HL-60 (cell line): ENCODE results near the gene SIGLEC9.

Experiments used
- DNase-seq, 2 experiments: peaks; one replicate each; pipeline ENCODE4 v3.0.0-alpha.2; 2010 to 2020; ENCODE audit warnings: low read depth in 1 of 2, low spot score in 1 of 2
- H3K27ac ChIP-seq: fragments of 250-450 bp; sonication (Bioruptor Pico); replicated peaks from 2 replicates; pipeline ENCODE4 v1.5.1; 2020; ENCODE audit warnings: mild to moderate bottlenecking, moderate library complexity
- H3K27me3 ChIP-seq: fragments of 250-450 bp; sonication (Bioruptor Pico); 2 replicates; pipeline ENCODE4 v1.5.1; 2021; ENCODE audit warnings: mild to moderate bottlenecking, moderate library complexity; ENCODE audit not compliant: insufficient read depth, poor library complexity, severe bottlenecking
- H3K4me3 ChIP-seq: replicated peaks from 2 replicates; pipeline ENCODE4 v1.5.1; 2011; ENCODE audit warnings: mild to moderate bottlenecking, control low read depth, low read length; ENCODE audit not compliant: insufficient read depth
- GABPA ChIP-seq: IDR thresholded peaks from 2 replicates; pipeline ENCODE4 v1.6.1; 2012; ENCODE audit warnings: low read depth
- POLR2AphosphoS5 ChIP-seq: IDR thresholded peaks from 2 replicates; pipeline ENCODE4 v1.6.1; 2012; ENCODE audit warnings: low read depth
- REST ChIP-seq: IDR thresholded peaks from 2 replicates; pipeline ENCODE4 v1.6.1; 2012; ENCODE audit warnings: low read depth; ENCODE audit not compliant: insufficient replicate concordance
- SPI1 ChIP-seq: IDR thresholded peaks from 2 replicates; pipeline ENCODE4 v1.6.1; 2012; ENCODE audit warnings: low read depth, mild to moderate bottlenecking, borderline replicate concordance
- TF ChIP-seq, protein P1 (sequence below): IDR thresholded peaks from one replicate; pipeline ENCODE4 v1.5.1; 2011; ENCODE audit warnings: low read length, control low read depth, inconsistent platforms; ENCODE audit not compliant: insufficient read depth

The SIGLEC9 gene

GRCh38 chr19:51081476-51081875 is 43.2 kb upstream of the SIGLEC9 start:
- Histone ChIP-seq H3K27me3 (no peaks in the 10 kb centered on the region), H3K4me3 (no peak overlapping the region), H3K27ac (no peak overlapping the region)
- TF ChIP-seq SPI1 (no peak), POLR2AphosphoS5 (no peak), REST (no peak), GABPA (no peak)
- TF ChIP-seq, protein P1, sequence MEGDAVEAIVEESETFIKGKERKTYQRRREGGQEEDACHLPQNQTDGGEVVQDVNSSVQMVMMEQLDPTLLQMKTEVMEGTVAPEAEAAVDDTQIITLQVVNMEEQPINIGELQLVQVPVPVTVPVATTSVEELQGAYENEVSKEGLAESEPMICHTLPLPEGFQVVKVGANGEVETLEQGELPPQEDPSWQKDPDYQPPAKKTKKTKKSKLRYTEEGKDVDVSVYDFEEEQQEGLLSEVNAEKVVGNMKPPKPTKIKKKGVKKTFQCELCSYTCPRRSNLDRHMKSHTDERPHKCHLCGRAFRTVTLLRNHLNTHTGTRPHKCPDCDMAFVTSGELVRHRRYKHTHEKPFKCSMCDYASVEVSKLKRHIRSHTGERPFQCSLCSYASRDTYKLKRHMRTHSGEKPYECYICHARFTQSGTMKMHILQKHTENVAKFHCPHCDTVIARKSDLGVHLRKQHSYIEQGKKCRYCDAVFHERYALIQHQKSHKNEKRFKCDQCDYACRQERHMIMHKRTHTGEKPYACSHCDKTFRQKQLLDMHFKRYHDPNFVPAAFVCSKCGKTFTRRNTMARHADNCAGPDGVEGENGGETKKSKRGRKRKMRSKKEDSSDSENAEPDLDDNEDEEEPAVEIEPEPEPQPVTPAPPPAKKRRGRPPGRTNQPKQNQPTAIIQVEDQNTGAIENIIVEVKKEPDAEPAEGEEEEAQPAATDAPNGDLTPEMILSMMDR, result no peak
- DNase-seq, result no peak

DNA sequence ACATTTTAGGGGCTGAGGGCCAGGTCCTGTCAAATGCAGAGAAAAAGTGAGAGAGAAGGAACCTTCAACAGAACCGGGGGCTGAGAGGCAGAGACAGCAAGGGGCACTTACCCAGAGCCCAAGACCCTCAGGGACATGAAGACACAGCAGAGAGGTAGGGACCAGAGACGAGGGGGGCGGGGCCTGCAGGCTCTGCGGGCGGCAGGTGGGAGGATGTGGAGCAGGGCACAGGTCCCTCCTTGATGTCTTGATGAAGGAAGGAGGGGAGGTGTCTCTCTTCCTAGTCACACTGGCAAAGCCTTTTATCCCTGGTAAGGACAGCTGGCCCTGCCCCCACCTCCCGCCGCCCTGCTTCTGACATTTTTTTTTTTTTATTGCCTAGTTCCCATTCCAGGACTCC is 42.1 kb upstream of the SIGLEC9 start, which contains the start of gene KLK14:
Gene KLK14 (minus strand): TSS at position 277 of the 400 bp plus-strand sequence. CDS start 273 bp downstream, at position 4.
- no peak for DNase-seq
- H3K27ac ChIP-seq, result no peak within 1 kb of the TSS
- H3K27me3 ChIP-seq, result no peaks in the 10 kb centered on the region
- no peak within 1 kb of the TSS for H3K4me3 ChIP-seq
- TF ChIP-seq, protein P1, result no peak
- TF ChIP-seq SPI1, result no peak
- TF ChIP-seq REST, result no peak
- no peak for TF ChIP-seq POLR2AphosphoS5

DNA sequence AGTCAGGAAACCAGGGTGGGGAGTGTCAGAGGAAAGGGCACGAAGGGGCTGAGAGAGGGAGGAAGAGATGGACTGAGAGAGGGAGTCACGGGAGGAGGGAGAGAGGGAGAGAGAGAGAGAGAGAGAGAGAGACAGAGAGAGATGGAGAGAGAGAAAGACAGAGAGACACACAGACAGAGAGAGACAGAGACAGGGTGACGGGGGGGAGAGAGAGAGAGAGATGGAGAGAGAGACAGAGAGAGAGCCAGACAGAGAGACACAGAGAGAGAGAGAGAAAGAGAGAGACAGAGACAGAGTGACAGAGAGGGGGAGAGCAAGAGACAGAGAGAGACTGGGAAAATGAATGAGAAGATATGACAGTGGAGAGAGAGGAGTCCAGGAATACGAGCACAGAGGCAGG is 41.5 kb upstream of the SIGLEC9 start:
- Histone ChIP-seq H3K27ac (no peak overlapping the region), H3K27me3 (no peaks in the 10 kb centered on the region), H3K4me3 (no peak overlapping the region)
- DNase-seq, result no peak
- no peak for TF ChIP-seq POLR2AphosphoS5
- no peak for TF ChIP-seq GABPA
- TF ChIP-seq, protein P1, result no peak
- no peak for TF ChIP-seq SPI1
- TF ChIP-seq REST, result no peak
